ENCODE measurements around the gene SETD5.

Gene SETD5

DNA sequence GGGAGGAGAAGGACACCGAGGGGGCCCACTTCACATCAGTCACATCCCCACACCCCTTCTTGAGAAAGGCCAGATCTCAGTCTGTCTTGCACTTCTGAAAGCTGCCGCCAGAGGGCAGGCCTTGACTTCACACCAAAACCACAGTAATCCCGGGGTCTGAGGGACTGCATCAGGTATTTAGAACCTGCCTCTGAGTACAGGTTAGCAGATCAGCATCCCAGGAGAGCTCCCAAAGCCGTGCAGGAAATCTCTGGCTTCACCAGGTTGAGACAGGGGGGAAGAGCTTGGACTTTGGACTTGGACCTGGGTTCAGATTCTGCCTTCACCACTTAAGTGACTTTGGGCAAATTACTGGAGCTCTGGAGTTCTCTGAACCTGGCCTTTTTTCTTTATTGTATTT, 105.9 kb downstream of the SETD5 start:
- in situ Hi-C loops (cut with MboI; ENCODE audit: low sequenced_read_pairs) = no loop called here

DNA sequence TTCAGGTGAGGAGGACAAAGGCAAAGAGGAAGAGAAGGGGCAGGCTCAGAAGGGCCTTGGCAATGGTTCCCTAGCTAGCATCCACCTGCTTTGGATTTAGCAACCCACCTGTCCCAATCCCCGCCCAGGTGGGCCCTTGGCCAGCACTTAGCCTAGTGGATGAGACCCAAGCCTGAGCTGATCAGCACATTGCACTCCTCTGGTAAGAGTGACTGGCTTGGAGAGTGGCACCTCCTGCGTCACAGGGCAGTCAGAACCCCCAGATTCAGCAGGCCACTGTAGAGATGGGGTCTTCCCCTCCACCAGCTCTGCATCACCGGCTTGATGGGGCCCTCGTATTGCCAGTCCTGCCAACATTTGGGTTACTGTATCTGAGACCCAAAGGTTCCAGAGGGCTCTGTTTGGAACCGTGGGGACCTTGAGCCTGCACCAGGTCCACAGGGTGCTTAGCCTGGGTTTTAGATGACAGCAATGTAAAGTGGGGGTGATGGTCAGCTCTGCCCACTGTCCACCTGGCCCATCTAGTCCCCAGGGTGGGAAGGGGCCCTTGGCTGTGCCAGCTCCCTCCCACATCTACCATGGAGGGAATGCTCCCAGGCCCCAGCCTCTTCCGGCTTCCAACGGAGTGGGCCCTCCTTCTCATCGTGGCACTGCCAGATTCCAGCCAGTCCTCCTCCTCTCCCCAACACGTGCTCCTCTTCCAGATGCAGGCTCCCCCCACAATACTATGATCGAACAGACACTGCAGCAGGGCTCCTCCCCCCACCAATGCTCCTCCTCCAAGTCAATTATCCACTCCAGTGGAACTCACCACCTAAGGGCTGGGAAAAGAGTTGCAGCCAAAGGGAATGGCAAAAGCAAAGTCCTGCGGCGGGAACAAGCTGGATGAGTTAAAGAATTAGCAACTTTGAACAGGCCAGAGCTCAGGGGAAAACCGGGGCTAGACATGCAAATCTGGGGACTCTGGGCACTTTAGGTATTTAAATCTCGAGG, 110.5 kb downstream of the SETD5 start:
- in situ Hi-C loops (cut with MboI; ENCODE audit: low sequenced_read_pairs) = no loop called here

DNA sequence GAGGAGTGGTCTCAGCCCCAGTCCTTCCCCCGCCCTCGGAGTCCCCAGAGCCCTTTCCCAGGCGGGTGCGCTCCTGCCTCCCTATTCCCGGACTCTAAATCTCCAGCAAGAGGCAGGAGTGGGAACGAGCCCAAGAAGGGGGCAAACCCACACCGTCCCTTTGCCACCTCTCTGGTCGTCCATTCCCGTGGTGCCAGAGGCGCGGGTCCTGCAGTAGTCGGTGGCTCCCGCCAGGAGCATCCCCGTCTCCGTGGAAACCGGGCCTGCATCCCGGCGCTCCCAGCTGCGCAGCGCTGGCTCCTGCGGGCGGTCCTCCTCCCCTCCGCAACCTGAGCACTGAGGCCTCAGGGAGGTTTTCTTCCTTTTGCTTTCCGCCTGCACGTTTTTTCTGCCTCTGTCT, 111.4 kb downstream of the SETD5 start:
- in situ Hi-C loops (cut with MboI; ENCODE audit: low sequenced_read_pairs) = no loop called here

DNA sequence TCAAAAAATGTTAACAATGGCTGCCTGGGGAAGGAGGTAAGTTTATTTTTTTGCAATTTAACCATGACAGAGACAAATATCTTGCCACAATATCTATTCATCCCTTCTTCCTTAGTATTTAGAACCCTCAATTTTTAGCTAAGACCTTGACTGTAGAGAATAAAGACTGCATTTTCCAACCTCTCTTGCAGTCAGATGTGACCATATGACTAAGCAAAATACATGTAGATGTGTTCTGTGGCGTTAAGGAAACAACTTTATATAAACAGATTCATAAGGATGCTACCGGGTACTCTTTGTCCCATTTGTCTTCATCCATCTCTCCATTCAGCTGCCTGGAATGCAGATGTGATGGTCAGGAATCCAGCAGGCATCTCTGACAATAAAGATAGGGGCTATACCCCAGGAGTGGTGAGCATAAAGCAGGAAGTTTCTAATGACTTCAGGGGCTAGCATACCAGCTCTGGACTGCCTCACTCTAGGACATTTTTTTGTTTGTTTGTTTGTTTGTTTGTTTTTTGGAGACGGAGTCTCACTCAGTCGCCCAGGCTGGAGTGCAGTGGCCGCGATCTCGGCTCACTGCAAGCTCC, 115.1 kb downstream of the SETD5 start:
- in situ Hi-C loops (cut with MboI; ENCODE audit: low sequenced_read_pairs) = no loop called here

DNA sequence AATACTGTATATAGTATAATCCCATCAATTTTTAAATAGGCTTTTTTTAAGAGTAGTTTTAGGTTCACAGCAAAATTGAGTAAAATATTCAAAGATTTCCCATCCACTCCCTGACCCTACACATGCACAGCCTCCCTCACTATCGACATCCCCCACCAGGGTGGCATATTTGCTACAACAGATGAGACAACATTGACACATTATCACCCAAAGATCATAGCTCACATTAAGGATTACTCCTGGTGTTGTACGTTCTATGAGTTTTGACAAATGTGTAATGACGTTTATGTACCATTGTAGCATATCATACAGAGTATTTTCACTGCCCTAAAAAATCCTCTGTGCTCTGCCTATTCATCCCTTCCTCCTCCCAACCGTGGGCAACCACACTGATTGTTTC, 116.9 kb downstream of the SETD5 start:
- in situ Hi-C loops (cut with MboI; ENCODE audit: low sequenced_read_pairs) = no loop called here

DNA sequence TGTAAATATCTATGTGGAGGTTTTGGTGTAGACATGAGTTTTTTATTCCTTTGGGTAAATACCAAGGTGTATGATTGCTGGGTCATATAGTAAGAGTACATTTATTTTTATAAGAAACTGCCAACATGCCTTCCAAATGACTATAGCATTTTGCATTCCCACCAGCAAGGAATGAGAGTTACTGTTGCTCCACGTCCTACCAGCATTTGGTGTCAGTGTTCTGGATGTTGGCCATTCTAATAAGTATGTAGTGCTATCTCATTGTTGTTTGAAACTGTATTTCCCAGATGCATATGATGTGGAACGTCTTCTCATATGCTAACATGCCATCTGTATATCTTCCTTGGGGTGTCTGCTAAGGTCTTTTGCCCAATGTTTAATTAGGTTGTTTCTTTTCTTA, 117.5 kb downstream of the SETD5 start:
- in situ Hi-C loops (cut with MboI; ENCODE audit: low sequenced_read_pairs) = no loop called here

DNA sequence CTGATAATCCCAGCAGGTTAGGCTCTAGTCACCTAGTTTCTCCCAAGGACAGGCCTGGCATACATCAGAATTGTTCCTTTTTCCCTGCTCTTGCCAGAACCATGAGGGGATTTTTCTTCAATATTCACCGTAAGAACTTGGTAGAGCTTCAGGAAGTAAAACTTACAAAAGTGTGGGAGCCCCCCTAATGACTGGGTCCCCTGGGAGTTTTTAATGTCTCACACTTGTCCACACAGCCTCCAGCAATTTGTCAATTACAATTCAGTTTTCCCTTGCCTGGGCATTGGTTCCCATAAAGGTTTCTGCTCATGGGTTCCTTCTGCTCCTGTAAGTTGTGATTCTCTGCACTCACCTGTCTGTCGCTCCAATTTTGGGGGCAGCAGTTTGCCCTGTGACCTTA, 127.7 kb downstream of the SETD5 start:
- in situ Hi-C loops (cut with MboI; ENCODE audit: low sequenced_read_pairs) = no loop called here
